ENCODE results near the gene FOXG1.

Gene FOXG1

DNA sequence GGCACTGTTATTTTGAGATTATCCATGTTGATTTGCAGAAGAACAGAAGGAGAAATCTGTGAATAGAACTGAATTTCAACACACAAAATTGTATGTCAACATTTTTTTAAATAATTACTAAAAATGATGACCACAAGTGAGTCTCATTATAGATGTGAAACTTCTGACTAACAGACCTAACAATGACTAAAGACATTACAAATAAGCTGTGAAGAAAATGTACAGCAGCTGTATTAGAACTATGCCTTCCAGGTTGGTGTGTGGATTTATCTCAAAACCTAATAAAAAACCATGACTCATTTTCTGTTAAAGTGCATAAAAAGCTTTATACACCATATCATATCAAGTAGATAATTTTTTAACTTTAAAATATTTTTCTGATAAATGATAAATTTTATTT, 22.5 kb upstream of the FOXG1 start:
- Histone ChIP-seq H2BK12ac (ENCODE audit: low read length in 2 of 2) (no peak overlapping the region), H3K27me3 (ENCODE audit: control insufficient read depth in 1 of 2, insufficient read depth in 1 of 2, low read length in 2 of 2) (peaks cover 0 to 5% of the 10 kb centered on the region in 2 experiments), H3K18ac (ENCODE audit: low read depth in 1 of 2, low read length in 2 of 2) (no peak overlapping the region), H3K4ac (ENCODE audit: low read depth in 1 of 2, low read length in 2 of 2) (no peak overlapping the region), H3K36me3 (ENCODE audit: control insufficient read depth in 1 of 2, insufficient read depth in 2 of 2, low read depth in 1 of 2, low read length in 2 of 2) (no peaks in the 10 kb centered on the region), H3K27ac (ENCODE audit: low read length, poor library complexity, severe bottlenecking) (no peak overlapping the region), H3K4me2 (ENCODE audit: low read length, poor library complexity, severe bottlenecking) (no peak overlapping the region), H2AFZ (ENCODE audit: low read depth, low read length) (no peak overlapping the region), H3K4me3 (ENCODE audit: insufficient read depth in 1 of 2, low read depth in 1 of 2, low read length in 2 of 2) (no peak overlapping the region), H2BK120ac (ENCODE audit: low read depth, low read length) (no peak overlapping the region), H4K91ac (ENCODE audit: low read length) (no peak overlapping the region), H3K23ac (ENCODE audit: low read length in 2 of 2) (no peak overlapping the region), H3K9ac (ENCODE audit: low read length) (no peak overlapping the region), H2BK5ac (ENCODE audit: low read depth, low read length, poor library complexity, severe bottlenecking) (no peak overlapping the region), H3K9me3 (ENCODE audit: control insufficient read depth, low read length) (peaks cover 9% of the 10 kb centered on the region), H2BK15ac (ENCODE audit: low read depth, poor library complexity, severe bottlenecking) (no peak overlapping the region), H3K4me1 (ENCODE audit: control insufficient read depth, insufficient read depth, low read depth, low read length) (no peaks in the 10 kb centered on the region), H4K8ac (ENCODE audit: low read length) (no peak overlapping the region), H3K79me1 (replicated peaks; ENCODE audit: low read length, poor library complexity, severe bottlenecking) (no peaks in the 10 kb centered on the region), H2AK5ac (ENCODE audit: low read length, severe bottlenecking) (no peak overlapping the region), H3K14ac (ENCODE audit: low read length in 2 of 2) (no peak overlapping the region)
- no peak for DNase-seq

DNA sequence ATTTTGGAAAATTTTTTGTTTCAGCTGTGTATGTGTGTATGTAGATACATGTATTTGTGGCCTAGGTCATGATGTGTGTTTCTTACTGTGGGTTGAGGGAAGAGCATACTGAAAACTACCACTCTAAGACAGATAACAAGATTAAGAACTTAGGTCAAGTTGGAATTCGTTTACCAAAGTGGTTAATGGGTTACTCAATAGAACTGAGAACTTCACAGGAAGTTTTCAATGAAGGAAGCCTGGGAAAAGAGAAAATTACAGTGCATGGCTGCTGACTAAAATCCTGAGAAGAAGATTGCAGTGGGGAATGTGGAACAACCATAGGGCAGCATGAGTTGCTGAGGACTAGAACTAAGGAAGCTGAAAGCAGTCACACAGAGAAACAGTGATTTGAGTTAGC, 21.4 kb upstream of the FOXG1 start:
- no peaks in the 10 kb centered on the region for H3K4me1 ChIP-seq (ENCODE audit: control insufficient read depth, insufficient read depth, low read depth, low read length)
- H2AK5ac ChIP-seq (ENCODE audit: low read length, severe bottlenecking): no peak overlapping the region
- peak overlapping the region; percentile 12 for H2BK5ac ChIP-seq (ENCODE audit: low read depth, low read length, poor library complexity, severe bottlenecking)
- WGBS: 12% methylated on average over 1 of the region's 1 CpG
- no peak for DNase-seq
- peak overlapping the region; percentile 56 for H3K27ac ChIP-seq (ENCODE audit: low read length, poor library complexity, severe bottlenecking)
- H4K8ac ChIP-seq (ENCODE audit: low read length): no peak overlapping the region
- H2BK15ac ChIP-seq (ENCODE audit: low read depth, poor library complexity, severe bottlenecking): no peak overlapping the region
- no peaks in the 10 kb centered on the region for H3K79me1 ChIP-seq (replicated peaks; ENCODE audit: low read length, poor library complexity, severe bottlenecking)
- H2BK12ac ChIP-seq (ENCODE audit: low read length in 2 of 2): no peak overlapping the region
- H3K9me3 ChIP-seq (ENCODE audit: control insufficient read depth, low read length): peaks cover 9% of the 10 kb centered on the region
- H3K23ac ChIP-seq (ENCODE audit: low read length in 2 of 2): no peak overlapping the region
- H3K18ac ChIP-seq (ENCODE audit: low read depth in 1 of 2, low read length in 2 of 2): no peak overlapping the region
- no peak overlapping the region for H4K91ac ChIP-seq (ENCODE audit: low read length)
- no peaks in the 10 kb centered on the region for H3K36me3 ChIP-seq (ENCODE audit: control insufficient read depth in 1 of 2, insufficient read depth in 2 of 2, low read depth in 1 of 2, low read length in 2 of 2)
- no peak overlapping the region for H3K4ac ChIP-seq (ENCODE audit: low read depth in 1 of 2, low read length in 2 of 2)
- H3K9ac ChIP-seq (ENCODE audit: low read length): no peak overlapping the region
- no peak overlapping the region for H2AFZ ChIP-seq (ENCODE audit: low read depth, low read length)
- no peak overlapping the region for H3K4me3 ChIP-seq (ENCODE audit: insufficient read depth in 1 of 2, low read depth in 1 of 2, low read length in 2 of 2)
- H3K4me2 ChIP-seq (ENCODE audit: low read length, poor library complexity, severe bottlenecking): no peak overlapping the region
- no peak overlapping the region for H3K14ac ChIP-seq (ENCODE audit: low read length in 2 of 2)
- peaks cover 0 to 5% of the 10 kb centered on the region in 2 experiments for H3K27me3 ChIP-seq (ENCODE audit: control insufficient read depth in 1 of 2, insufficient read depth in 1 of 2, low read length in 2 of 2)
- no peak overlapping the region for H2BK120ac ChIP-seq (ENCODE audit: low read depth, low read length)

GRCh38 chr14:28746247-28746646, 20.3 kb upstream of the FOXG1 start:
- no peak overlapping the region for H4K91ac ChIP-seq (ENCODE audit: low read length)
- no peak overlapping the region for H2BK12ac ChIP-seq (ENCODE audit: low read length in 2 of 2)
- no peak overlapping the region for H3K4ac ChIP-seq (ENCODE audit: low read depth in 1 of 2, low read length in 2 of 2)
- peaks cover 0 to 9% of the 10 kb centered on the region in 2 experiments for H3K27me3 ChIP-seq (ENCODE audit: control insufficient read depth in 1 of 2, insufficient read depth in 1 of 2, low read length in 2 of 2)
- no peaks in the 10 kb centered on the region for H3K36me3 ChIP-seq (ENCODE audit: control insufficient read depth in 1 of 2, insufficient read depth in 2 of 2, low read depth in 1 of 2, low read length in 2 of 2)
- H3K14ac ChIP-seq (ENCODE audit: low read length in 2 of 2): no peak overlapping the region
- H3K9ac ChIP-seq (ENCODE audit: low read length): no peak overlapping the region
- no peak overlapping the region for H3K4me3 ChIP-seq (ENCODE audit: insufficient read depth in 1 of 2, low read depth in 1 of 2, low read length in 2 of 2)
- no peak overlapping the region for H2BK120ac ChIP-seq (ENCODE audit: low read depth, low read length)
- no peaks in the 10 kb centered on the region for H3K79me1 ChIP-seq (replicated peaks; ENCODE audit: low read length, poor library complexity, severe bottlenecking)
- no peak overlapping the region for H3K27ac ChIP-seq (ENCODE audit: low read length, poor library complexity, severe bottlenecking)
- H2AK5ac ChIP-seq (ENCODE audit: low read length, severe bottlenecking): no peak overlapping the region
- H3K18ac ChIP-seq (ENCODE audit: low read depth in 1 of 2, low read length in 2 of 2): no peak overlapping the region
- no peak overlapping the region for H3K23ac ChIP-seq (ENCODE audit: low read length in 2 of 2)
- DNase-seq: no peak
- no peak overlapping the region for H2AFZ ChIP-seq (ENCODE audit: low read depth, low read length)
- no peak overlapping the region for H3K4me2 ChIP-seq (ENCODE audit: low read length, poor library complexity, severe bottlenecking)
- peaks cover 9% of the 10 kb centered on the region for H3K9me3 ChIP-seq (ENCODE audit: control insufficient read depth, low read length)
- H4K8ac ChIP-seq (ENCODE audit: low read length): no peak overlapping the region
- H3K4me1 ChIP-seq (ENCODE audit: control insufficient read depth, insufficient read depth, low read depth, low read length): no peaks in the 10 kb centered on the region
- 51% methylated on average over 1 of the region's 1 CpG for WGBS
- no peak overlapping the region for H2BK5ac ChIP-seq (ENCODE audit: low read depth, low read length, poor library complexity, severe bottlenecking)
- H2BK15ac ChIP-seq (ENCODE audit: low read depth, poor library complexity, severe bottlenecking): no peak overlapping the region

- no peak overlapping the region for H3K9ac ChIP-seq (ENCODE audit: low read length)
- no peak overlapping the region for H4K91ac ChIP-seq (ENCODE audit: low read length)
- H3K4ac ChIP-seq (ENCODE audit: low read depth in 1 of 2, low read length in 2 of 2): no peak overlapping the region
- no peak overlapping the region for H2BK15ac ChIP-seq (ENCODE audit: low read depth, poor library complexity, severe bottlenecking)
- no peaks in the 10 kb centered on the region for H3K4me1 ChIP-seq (ENCODE audit: control insufficient read depth, insufficient read depth, low read depth, low read length)
- peaks cover 7% of the 10 kb centered on the region for H3K9me3 ChIP-seq (ENCODE audit: control insufficient read depth, low read length)
- no peak overlapping the region for H3K23ac ChIP-seq (ENCODE audit: low read length in 2 of 2)
- WGBS: 28% methylated on average over 5 of the region's 5 CpGs
- peaks cover 21 to 36% of the 10 kb centered on the region in 2 experiments for H3K27me3 ChIP-seq (ENCODE audit: control insufficient read depth in 1 of 2, insufficient read depth in 1 of 2, low read length in 2 of 2)
- H4K8ac ChIP-seq (ENCODE audit: low read length): no peak overlapping the region
- peak; percentile 44 for DNase-seq
- H3K79me1 ChIP-seq (replicated peaks; ENCODE audit: low read length, poor library complexity, severe bottlenecking): no peaks in the 10 kb centered on the region
- H2AFZ ChIP-seq (ENCODE audit: low read depth, low read length): no peak overlapping the region
- no peak overlapping the region for H3K4me3 ChIP-seq (ENCODE audit: insufficient read depth in 1 of 2, low read depth in 1 of 2, low read length in 2 of 2)
- no peak overlapping the region for H3K4me2 ChIP-seq (ENCODE audit: low read length, poor library complexity, severe bottlenecking)
- H2BK12ac ChIP-seq (ENCODE audit: low read length in 2 of 2): no peak overlapping the region
- H3K36me3 ChIP-seq (ENCODE audit: control insufficient read depth in 1 of 2, insufficient read depth in 2 of 2, low read depth in 1 of 2, low read length in 2 of 2): no peaks in the 10 kb centered on the region
- H3K18ac ChIP-seq (ENCODE audit: low read depth in 1 of 2, low read length in 2 of 2): no peak overlapping the region
- H3K27ac ChIP-seq (ENCODE audit: low read length, poor library complexity, severe bottlenecking): no peak overlapping the region
- H2BK5ac ChIP-seq (ENCODE audit: low read depth, low read length, poor library complexity, severe bottlenecking): no peak overlapping the region
- no peak overlapping the region for H3K14ac ChIP-seq (ENCODE audit: low read length in 2 of 2)
- H2BK120ac ChIP-seq (ENCODE audit: low read depth, low read length): no peak overlapping the region
- H2AK5ac ChIP-seq (ENCODE audit: low read length, severe bottlenecking): no peak overlapping the region
Observed at GRCh38 chr14:28751467-28752058, 15.0 kb upstream of the FOXG1 start.
